NCI-H2196 treated with DMSO at 0.1 percent for 48 hours (cell line): ENCODE data around the gene ATP12A.
"Not testable (repeated sequence)": the region's sequence is repeated elsewhere in the genome, so short reads cannot be mapped to it uniquely, and the experiment has no call there.

ENCODE experiments used
- DNase-seq: peaks from one replicate; lab custom pipeline; 2025; ENCODE audit not compliant: unreplicated experiment; lab: John Stamatoyannopoulos, UW

The ATP12A gene

DNA sequence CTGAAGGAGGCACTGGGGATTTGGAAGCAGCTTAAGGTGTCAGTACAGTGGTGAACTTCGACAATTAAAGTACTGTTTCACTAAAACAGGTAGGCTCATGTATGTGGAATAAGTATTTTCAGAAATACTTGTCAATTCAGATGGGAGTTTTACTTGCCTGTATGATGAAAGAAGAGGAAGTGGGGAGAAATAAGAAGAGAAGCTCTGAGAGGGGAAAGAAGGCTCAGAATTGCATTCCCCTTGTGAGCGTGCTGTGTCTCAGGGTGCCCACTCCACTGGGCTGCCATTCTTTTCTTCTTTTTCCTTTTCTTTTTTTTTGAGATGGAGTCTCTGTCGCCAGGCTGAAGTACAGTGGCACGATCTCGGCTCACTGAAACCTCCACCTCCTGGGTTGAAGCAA lies 45.2 kb downstream of the ATP12A start:
- DNase-seq = no peak

DNA sequence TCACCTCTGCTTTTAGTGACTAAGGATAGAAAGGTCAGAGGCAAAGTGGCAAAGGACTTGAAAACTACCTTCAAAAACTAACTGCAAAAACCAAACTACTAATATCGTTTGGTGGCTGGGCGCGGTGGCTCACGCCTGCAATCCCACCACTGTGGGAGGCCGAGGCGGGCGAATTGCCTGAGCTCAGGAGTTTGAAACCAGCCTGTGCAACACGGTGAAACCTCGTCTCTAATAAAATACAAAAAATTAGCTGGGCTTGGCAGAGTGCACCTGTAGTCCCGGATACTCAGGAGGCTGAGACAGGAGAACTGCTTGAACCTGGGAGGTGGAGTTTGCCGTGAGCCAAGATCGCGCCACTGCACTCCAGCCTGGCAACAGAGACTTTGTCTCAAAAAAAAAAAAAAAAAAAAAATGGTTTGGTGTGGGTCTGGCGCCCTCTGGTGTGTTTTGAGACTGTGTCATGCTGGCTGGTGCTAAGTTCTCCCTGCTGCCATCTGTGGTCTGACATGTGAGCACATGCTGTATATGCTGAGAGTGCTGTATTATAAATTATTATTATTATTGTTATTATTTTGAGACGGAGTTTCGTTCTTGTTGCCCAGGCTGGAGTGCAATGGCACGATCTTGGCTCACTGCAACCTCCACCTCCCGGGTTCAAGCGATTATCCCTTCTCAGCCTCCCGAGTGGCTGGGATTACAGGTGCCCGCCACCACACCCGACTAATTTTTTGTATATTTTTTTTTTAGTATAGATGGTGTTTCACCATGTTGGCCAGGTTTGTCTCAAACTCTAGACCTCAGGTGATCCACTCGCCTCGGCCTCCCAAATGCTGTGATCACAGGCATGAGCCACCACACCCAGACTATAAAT lies 47.8 kb downstream of the ATP12A start:
- DNase-seq = no peak

- DNase-seq = not testable (repeated sequence)
These were observed 50.8 kb downstream of the ATP12A start for GRCh38 chr13:24730873-24731567.

- DNase-seq = no peak
These were observed 54.7 kb downstream of the ATP12A start for GRCh38 chr13:24734950-24735349.

DNA sequence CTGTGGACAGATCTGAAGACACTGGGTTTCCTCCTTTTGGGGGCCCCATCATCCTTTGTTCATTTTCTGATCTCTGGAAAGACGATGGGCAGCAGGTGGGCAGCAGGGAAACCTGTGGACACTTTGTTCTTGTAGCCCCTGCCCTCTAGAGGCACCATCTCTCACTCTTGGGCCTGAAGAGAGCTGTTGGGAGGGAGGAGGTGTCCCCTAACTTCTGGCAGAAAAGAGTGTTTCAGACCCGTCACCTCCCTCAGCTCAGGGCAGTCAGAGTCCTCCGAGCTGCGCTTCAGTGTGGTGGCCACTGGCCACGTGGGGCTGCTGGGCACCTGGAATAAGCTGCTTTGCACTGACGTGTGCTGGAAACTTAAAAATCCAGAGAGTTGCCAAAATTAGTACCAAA lies 56.8 kb downstream of the ATP12A start:
- DNase-seq = no peak

GRCh38 chr13:24738366-24738847 lies 58.2 kb downstream of the ATP12A start:
- no peak for DNase-seq

DNA sequence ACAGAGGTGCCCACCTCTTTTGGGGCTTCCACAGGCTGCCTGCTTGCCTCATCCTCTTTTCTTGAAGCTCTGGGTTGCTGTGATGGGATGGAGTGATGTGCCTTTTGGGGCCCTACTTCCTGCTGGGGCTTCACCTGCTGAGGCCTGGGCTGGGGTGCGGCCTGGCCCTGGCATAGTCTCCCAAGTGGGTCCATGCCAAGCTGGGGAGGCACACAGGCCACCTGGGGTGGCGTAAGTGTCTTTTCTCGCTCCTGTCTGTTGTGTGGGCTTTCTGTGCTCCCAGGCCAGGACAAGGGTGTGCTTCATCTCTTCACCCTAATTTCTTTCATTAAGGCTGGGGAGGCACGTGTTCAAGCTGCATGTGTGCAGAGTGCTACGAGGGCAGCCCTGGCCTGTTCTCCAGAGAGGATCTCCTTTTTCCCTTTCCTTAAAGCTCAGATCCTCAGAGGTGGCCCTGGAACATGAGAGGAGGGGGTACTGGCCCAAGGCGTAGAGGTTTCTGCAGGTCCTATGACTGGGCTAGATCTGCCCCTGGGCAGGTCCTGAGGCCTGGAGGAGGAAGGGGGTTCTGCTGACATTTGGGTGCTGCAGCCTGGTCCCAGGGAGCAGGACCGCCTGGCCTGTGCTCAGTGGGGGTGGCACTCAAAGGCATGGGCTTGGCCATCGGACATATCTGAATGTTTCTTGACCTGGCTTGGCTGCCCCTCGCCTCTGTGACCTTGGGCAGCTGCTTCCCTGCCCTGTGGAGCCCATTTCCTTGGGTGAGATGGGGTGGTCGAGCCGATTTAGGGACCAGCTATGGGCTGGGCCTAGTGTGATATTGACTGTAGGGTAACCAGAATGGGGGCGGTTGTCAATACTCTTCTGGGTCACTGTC lies 60.0 kb downstream of the ATP12A start:
- DNase-seq = no peak

GRCh38 chr13:24741016-24741662 lies 60.9 kb downstream of the ATP12A start:
- no peak for DNase-seq

GRCh38 chr13:24741791-24742190 lies 61.6 kb downstream of the ATP12A start:
- DNase-seq = no peak

GRCh38 chr13:24742294-24742693 lies 62.1 kb downstream of the ATP12A start:
- no peak for DNase-seq

DNA sequence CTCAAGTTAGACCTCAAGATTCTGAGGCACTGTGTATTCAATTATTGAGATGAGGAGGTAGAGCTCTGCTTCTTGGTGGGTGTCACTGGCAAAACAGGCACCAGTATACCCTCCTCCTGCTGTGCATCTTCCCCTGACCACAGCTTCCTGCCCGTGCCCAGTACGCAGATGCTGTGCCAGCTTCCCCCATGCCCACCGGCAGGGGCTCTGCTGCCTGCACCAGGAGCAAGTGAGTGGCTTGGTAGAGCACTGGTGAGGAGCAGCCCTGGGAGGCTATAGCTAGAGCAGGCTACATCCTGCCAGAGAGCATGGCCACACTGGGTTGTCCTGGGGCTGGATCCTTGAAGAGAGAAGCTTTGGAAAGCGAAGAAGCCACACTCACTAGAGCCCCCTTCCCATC lies 62.8 kb downstream of the ATP12A start:
- DNase-seq = no peak

DNA sequence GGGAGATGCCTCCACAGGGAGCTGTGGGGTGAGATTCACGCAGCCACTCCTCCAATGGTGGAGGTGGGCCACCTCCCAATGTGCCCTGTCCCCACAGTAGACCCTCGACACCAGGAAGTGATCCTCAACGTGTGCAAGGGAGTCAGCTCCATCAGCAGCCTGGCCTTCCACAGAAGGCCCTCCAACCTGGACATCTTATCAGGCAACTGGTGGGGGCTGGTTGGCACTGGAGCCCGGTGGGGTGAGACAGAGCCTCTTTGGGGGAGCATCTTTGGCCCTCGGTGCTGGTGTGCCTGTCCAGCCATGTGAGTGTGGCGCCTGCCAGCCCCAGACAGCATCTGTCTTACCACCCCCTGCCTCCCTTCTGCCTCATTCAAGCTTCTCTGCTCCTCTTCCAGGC lies 64.0 kb downstream of the ATP12A start:
- DNase-seq = no peak

DNA sequence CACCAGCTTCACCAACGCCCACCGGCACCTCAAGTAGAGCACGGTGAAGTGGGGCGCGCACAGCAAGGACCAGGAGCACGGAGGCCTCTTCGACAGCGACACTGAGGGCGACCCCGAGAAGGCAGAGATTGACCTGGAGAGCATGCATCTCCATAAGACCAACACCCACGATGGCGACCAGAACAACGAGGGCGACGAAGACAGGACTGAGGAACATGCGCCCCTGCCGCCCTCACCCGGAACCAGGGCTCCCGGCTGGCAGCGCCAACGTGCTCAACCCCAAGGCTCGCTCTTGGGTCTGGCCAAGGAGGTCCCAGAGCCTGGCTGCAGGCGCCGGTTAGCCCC lies 65.3 kb downstream of the ATP12A start:
- DNase-seq = no peak

GRCh38 chr13:24745861-24746617 lies 65.8 kb downstream of the ATP12A start:
- DNase-seq = no peak

GRCh38 chr13:24746618-24747247 lies 66.5 kb downstream of the ATP12A start:
- DNase-seq = no peak

GRCh38 chr13:24747248-24748060 lies 67.2 kb downstream of the ATP12A start:
- DNase-seq = no peak

- no peak for DNase-seq
These were observed 67.8 kb downstream of the ATP12A start for GRCh38 chr13:24748061-24748400.

DNA sequence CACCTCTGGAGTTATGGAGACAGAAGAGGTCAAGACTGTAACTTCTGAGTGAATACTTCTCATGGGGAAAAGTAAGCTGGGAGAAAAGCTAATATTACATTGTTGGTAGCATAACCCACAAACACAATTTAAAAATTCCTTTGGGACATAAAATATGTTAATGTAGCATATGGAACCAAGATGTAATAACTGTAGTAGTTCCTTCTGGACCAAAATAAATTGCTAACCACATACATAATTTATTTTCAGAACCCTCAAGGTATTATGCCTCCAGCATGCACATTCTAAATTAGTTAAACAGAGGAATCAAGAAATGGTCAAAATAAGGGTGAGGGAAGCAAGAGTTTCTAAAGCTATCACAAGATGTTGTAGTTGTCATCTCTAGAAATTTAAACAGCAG lies 79.0 kb downstream of the ATP12A start:
- DNase-seq = no peak
